ENCODE data around the gene GORASP1. TPM values are rescaled to one million over a fixed set of nuclear protein-coding genes. Genes with fewer than 3 reads are reported as not detected.

GORASP1 gene
- total and polyA plus RNA-seq, 2 of the 8 experiments (the other 6 are each of a cell fraction or from before 2014, with no cell fraction given): 33.4 to 33.5 TPM

- no peak for TF ChIP-seq CTBP2 (IDR thresholded peaks at IDR 0.05; ENCODE audit: borderline replicate concordance, insufficient read depth, insufficient read length, low read length)
- TF ChIP-seq TAF7 (optimal IDR thresholded peaks at IDR 0.05; ENCODE audit: borderline replicate concordance, low read depth, low read length): no peak
Observed at GRCh38 chr3:39125841-39126500, 18.5 kb upstream of the GORASP1 start (continued).

Measured in H1 (cell line).